ENCODE data around the gene CPXM1.

Gene CPXM1

GRCh38 chr20:2762578-2763131 lies 37.8 kb downstream of the CPXM1 start:
- DNase-seq: no peak

GRCh38 chr20:2761885-2762284 lies 38.5 kb downstream of the CPXM1 start:
- no peak for DNase-seq

GRCh38 chr20:2760952-2761305 lies 39.5 kb downstream of the CPXM1 start:
- DNase-seq: no peak

GRCh38 chr20:2760297-2760951 lies 40.0 kb downstream of the CPXM1 start:
- DNase-seq: no peak

- no peak for DNase-seq
Observed at GRCh38 chr20:2759603-2760296, 40.7 kb downstream of the CPXM1 start.

- DNase-seq: no peak
Observed at GRCh38 chr20:2759143-2759542, 41.3 kb downstream of the CPXM1 start.

GRCh38 chr20:2757969-2758368 lies 42.5 kb downstream of the CPXM1 start:
- DNase-seq: no peak

- DNase-seq: no peak
Observed at GRCh38 chr20:2757001-2757400, 43.4 kb downstream of the CPXM1 start.

GRCh38 chr20:2756056-2756611 lies 44.3 kb downstream of the CPXM1 start:
- DNase-seq: no peak

- DNase-seq: no peak
Observed at GRCh38 chr20:2755451-2756055, 44.9 kb downstream of the CPXM1 start.

GRCh38 chr20:2754424-2754823 lies 46.0 kb downstream of the CPXM1 start:
- DNase-seq: no peak

- DNase-seq: no peak
Observed at GRCh38 chr20:2753461-2754040, 46.9 kb downstream of the CPXM1 start.

GRCh38 chr20:2752567-2753460 lies 47.6 kb downstream of the CPXM1 start:
- peak; percentile 55 for DNase-seq

- DNase-seq: peak; percentile 60
Observed at GRCh38 chr20:2751878-2752566, 48.4 kb downstream of the CPXM1 start.

- DNase-seq: no peak
Observed at GRCh38 chr20:2751347-2751877, 49.0 kb downstream of the CPXM1 start.

- peak; percentile 7 for DNase-seq
Observed at GRCh38 chr20:2750491-2751251, 49.8 kb downstream of the CPXM1 start.

- DNase-seq: no peak
Observed at GRCh38 chr20:2749951-2750490, 50.4 kb downstream of the CPXM1 start.

- DNase-seq: no peak
Observed at GRCh38 chr20:2749343-2749950, 51.0 kb downstream of the CPXM1 start.

GRCh38 chr20:2748551-2749342 lies 51.7 kb downstream of the CPXM1 start:
- DNase-seq: no peak
